B cell (primary cell): ENCODE results near the gene COG5. TPM values are rescaled to one million over a fixed set of nuclear protein-coding genes. Genes with fewer than 3 reads are reported as not detected.

ENCODE experiments used
- ATAC-seq: fragments of 200-7000 bp; cut with Tn5 transposase; one replicate; pipeline ENCODE4 v1.10.0; 2021; ENCODE audit warnings: low read depth, mild to moderate bottlenecking, moderate number of reproducible peaks, moderate library complexity
- CTCF ChIA-PET: fragments of 350-600 bp; sonication (Branson Sonifier 250); formaldehyde crosslinking; loops from one replicate; lab custom pipeline; 2021; ENCODE audit warnings: antibody characterized with exemption, inconsistent platforms; lab: Charles Lee
- POLR2A ChIA-PET: fragments of 350-600 bp; sonication (Branson Sonifier 250); formaldehyde crosslinking; loops from one replicate; lab custom pipeline; 2021; ENCODE audit warnings: antibody characterized with exemption; lab: Charles Lee
- DNase-seq: peaks from one replicate; pipeline ENCODE4 v3.0.0; 2013
- H2AFZ ChIP-seq: 2 replicates; pipeline ENCODE4 v1.6.1; 2012; ENCODE audit warnings: mild to moderate bottlenecking, low read depth, low read length; ENCODE audit not compliant: insufficient read depth, poor library complexity, severe bottlenecking
- H3K27ac ChIP-seq, 2 donors: 1 replicate in 1 of 2; 2 replicates in 1 of 2; pipeline ENCODE4 v1.5.1; 2012 to 2013; ENCODE audit warnings: low read length in 2 of 2, mild to moderate bottlenecking in 2 of 2, moderate library complexity in 1 of 2
- H3K27me3 ChIP-seq, 4 experiments: fragments of 200-600 bp in 1 of 4; sonication (generic) in 1 of 4; replicated peaks in 1 of 4; 1 replicate in 2 of 4; 2 replicates in 2 of 4; pipeline versions ENCODE4 v1.6.1 to v1.7.0; 2013 to 2016; ENCODE audit warnings: low read length in 3 of 4, mild to moderate bottlenecking in 2 of 4, mixed read lengths in 1 of 4, moderate library complexity in 1 of 4; ENCODE audit not compliant: insufficient read depth in 4 of 4, control insufficient read depth in 3 of 4; ENCODE audit errors: control extremely low read depth in 1 of 4
- H3K36me3 ChIP-seq, 2 experiments: replicated peaks in 1 of 2; 1 replicate in 1 of 2; 2 replicates in 1 of 2; pipeline versions ENCODE4 v1.6.1 to v1.7.1; 2013; ENCODE audit warnings: low read length in 1 of 2; ENCODE audit not compliant: insufficient read depth in 2 of 2, control insufficient read depth in 1 of 2; ENCODE audit errors: control extremely low read depth in 1 of 2, extremely low read depth in 1 of 2
- H3K4me1 ChIP-seq, 2 donors: fragments of 200-600 bp in 1 of 2; sonication (generic) in 1 of 2; 1 replicate in 1 of 2; 2 replicates in 1 of 2; pipeline versions ENCODE4 v1.5.1 to v1.6.1; 2013 to 2017; ENCODE audit warnings: low read length in 2 of 2; ENCODE audit not compliant: control insufficient read depth in 2 of 2, insufficient read depth in 2 of 2
- H3K4me2 ChIP-seq: replicated peaks from 2 replicates; pipeline ENCODE3; 2012; ENCODE audit warnings: mild to moderate bottlenecking, low read depth, low read length; ENCODE audit not compliant: poor library complexity, severe bottlenecking
- H3K4me3 ChIP-seq, 5 experiments: fragments of 200-600 bp in 1 of 5; sonication (generic) in 1 of 5; 1 replicate in 3 of 5; 2 replicates in 2 of 5; pipeline versions ENCODE4 v1.5.1 to v1.7.0; 2011 to 2016; ENCODE audit warnings: low read length in 4 of 5, mild to moderate bottlenecking in 4 of 5, low read depth in 2 of 5, control low read depth in 1 of 5, moderate library complexity in 1 of 5; ENCODE audit not compliant: insufficient read depth in 1 of 5; ENCODE audit errors: control extremely low read depth in 1 of 5, extremely low read depth in 1 of 5
- H3K79me2 ChIP-seq: fragments of 200-600 bp; sonication (generic); one replicate; pipeline ENCODE4 v1.6.0; 2016; ENCODE audit warnings: low read length; ENCODE audit not compliant: control insufficient read depth, insufficient read depth
- H3K9ac ChIP-seq: fragments of 200-600 bp; sonication (generic); 2 replicates; pipeline ENCODE4 v1.6.1; 2017; ENCODE audit warnings: mild to moderate bottlenecking, low read length, moderate library complexity
- H3K9me3 ChIP-seq, 3 donors: one replicate each; pipeline versions ENCODE4 v1.6.1 to v1.7.1; 2013; ENCODE audit warnings: low read length in 2 of 3; ENCODE audit not compliant: control insufficient read depth in 2 of 3, insufficient read depth in 1 of 3; ENCODE audit errors: control extremely low read depth in 1 of 3
- H4K20me1 ChIP-seq: 2 replicates; pipeline ENCODE4 v1.6.0; 2012; ENCODE audit warnings: mild to moderate bottlenecking, low read length; ENCODE audit not compliant: insufficient read depth, control insufficient read depth, poor library complexity, severe bottlenecking
- H3K27ac Mint-ChIP-seq: one replicate; pipeline ENCODE4 v1.8.0; 2021; ENCODE audit warnings: mixed read lengths
- H3K27me3 Mint-ChIP-seq: one replicate; pipeline ENCODE4 v1.8.0; 2021; ENCODE audit warnings: mixed read lengths
- H3K4me1 Mint-ChIP-seq: one replicate; pipeline ENCODE4 v1.8.0; 2021; ENCODE audit warnings: mixed read lengths
- H3K4me3 Mint-ChIP-seq: one replicate; pipeline ENCODE4 v1.8.0; 2021; ENCODE audit warnings: mixed read lengths
- H3K9me3 Mint-ChIP-seq: one replicate; pipeline ENCODE4 v1.8.0; 2022; ENCODE audit warnings: mixed read lengths; ENCODE audit not compliant: insufficient read depth
- CTCF ChIP-seq: fragments of 200-600 bp; IDR thresholded peaks from one replicate; pipeline ENCODE4 v1.8.0; 2022; ENCODE audit warnings: antibody characterized with exemption, mild to moderate bottlenecking
- EZH2 ChIP-seq: IDR thresholded peaks from 2 replicates; pipeline ENCODE4 v1.6.1; 2012; ENCODE audit warnings: borderline replicate concordance, low read depth, mild to moderate bottlenecking, moderate library complexity, low read length; ENCODE audit not compliant: insufficient read depth, poor library complexity, severe bottlenecking
- WGBS: methylation state at CpG from one replicate; pipeline ENCODE4 v1.1.5; 2013; ENCODE audit warnings: missing lambda C conversion rate; ENCODE audit not compliant: insufficient coverage; 5-methylcytosine and 5-hydroxymethylcytosine counted together
- intact Hi-C: fragments of 100-400 bp; cut with micrococcal nuclease; formaldehyde crosslinking; loops from one replicate; pipeline ENCODE4 v1.10.0; 2022
- polyA plus RNA-seq: library from polyadenylated mRNA; depleted of rRNA; stranded (reverse); fragments of >200 nt; gene quantifications from 2 replicates; pipeline ENCODE4 v1.2.3, GENCODE V29; 2012
- total RNA-seq, 2 donors: library from RNA; stranded (reverse); fragments of 120-200 nt in 1 of 2; gene quantifications; 1 replicate in 1 of 2; 2 replicates in 1 of 2; pipeline versions ENCODE4 v1.2.3 to v1.2.4, GENCODE V29; 2013 to 2022

COG5 gene
- total and polyA plus RNA-seq, 2 donors (not counting 1 experiment from before 2014, with no cell fraction given), result 7.0 to 73.0 TPM

- Histone ChIP-seq H3K79me2 (peaks cover 57% of the 10 kb centered on the region), H3K4me2 (peak overlapping the region; percentile 93)
- CTCF ChIA-PET, result interaction anchor here (0.6 to 2.6 kb wide), 7 partner anchors 11 to 675 kb away, joined by 3 to 17 read pairs (median 4); partner anchors contain the start of gene SLC26A4
Observed at GRCh38 chr7:107564553-107565298, 1.0 kb upstream of the COG5 start.

More at GRCh38 chr7:107564553-107565298, 1.0 kb upstream of the COG5 start:
- POLR2A ChIA-PET, result interaction anchor here (1.1 to 1.2 kb wide), 2 partner anchors 15 to 395 kb away, joined by 6 read pairs; partner anchors contain the start of gene BCAP29
- Histone ChIP-seq H3K27ac (peak overlapping the region; percentile 88 to 94), H3K9me3 (no peaks in the 10 kb centered on the region), H3K9ac (peak overlapping the region; percentile 98), H3K4me3 (peak overlapping the region; percentile 86 to 98 (median 93)), H4K20me1 (no peaks in the 10 kb centered on the region), H3K4me1 (peaks cover 18 to 23% of the 10 kb centered on the region in 2 donors), H3K27me3 (no peaks in the 10 kb centered on the region), H2AFZ (peak overlapping the region; percentile 99), H3K36me3 (no peaks in the 10 kb centered on the region)
- intact Hi-C loops, result loop anchor here (1.0 to 10.0 kb wide), 6 partner anchors 16 to 1008 kb away; partner anchors contain the start of genes BCAP29, DLD and HBP1
- Mint-ChIP-seq H3K4me3 (peak overlapping the region; percentile 88), H3K9me3 (no peaks in the 10 kb centered on the region), H3K27me3 (no peaks in the 10 kb centered on the region), H3K27ac (peak overlapping the region; percentile 94), H3K4me1 (peaks cover 48% of the 10 kb centered on the region)
- no peak for TF ChIP-seq EZH2
- no peak for TF ChIP-seq CTCF
- WGBS, result 17% methylated on average over 2 of the region's 9 CpGs
- ATAC-seq (no peak), DNase-seq (no peak)
